WTC11 (cell line): ENCODE data around the gene PDE11A. TPM values are rescaled to one million over a fixed set of nuclear protein-coding genes. Genes with fewer than 3 reads are reported as not detected.

Source experiments
- ATAC-seq: fragments of 200-7000 bp; cut with Tn5 transposase; 2 replicates; pipeline ENCODE4 v1.10.0; 2021; ENCODE audit warnings: mild to moderate bottlenecking, moderate library complexity
- CTCF ChIA-PET: fragments of 300-600 bp; sonication (Branson Sonifier 250); formaldehyde crosslinking; loops from one replicate; lab custom pipeline; 2021; ENCODE audit warnings: antibody characterized with exemption; lab: Charles Lee
- POLR2A ChIA-PET: fragments of 350-600 bp; sonication (Branson Sonifier 250); formaldehyde crosslinking; loops from one replicate; lab custom pipeline; 2021; ENCODE audit warnings: antibody characterized with exemption; lab: Charles Lee
- DNase-seq: peaks from one replicate; pipeline ENCODE4 v3.0.0; 2021; ENCODE audit warnings: low spot score
- H3K27ac Mint-ChIP-seq: 2 replicates; pipeline ENCODE4 v1.8.0; 2021; ENCODE audit warnings: mixed read lengths
- H3K27me3 Mint-ChIP-seq: 2 replicates; pipeline ENCODE4 v1.8.0; 2021; ENCODE audit warnings: low read depth, mild to moderate bottlenecking, moderate library complexity, mixed read lengths
- H3K36me3 Mint-ChIP-seq: 2 replicates; pipeline ENCODE4 v1.8.0; 2021; ENCODE audit warnings: mixed read lengths
- H3K4me1 Mint-ChIP-seq: 2 replicates; pipeline ENCODE4 v1.8.0; 2022; ENCODE audit warnings: mixed read lengths
- H3K4me3 Mint-ChIP-seq: 2 replicates; pipeline ENCODE4 v1.8.0; 2021; ENCODE audit warnings: mild to moderate bottlenecking, moderate library complexity, mixed read lengths
- H3K9me3 Mint-ChIP-seq: 2 replicates; pipeline ENCODE4 v1.8.0; 2021; ENCODE audit warnings: mixed read lengths
- ATF1 ChIP-seq: sonication (generic); formaldehyde crosslinking; IDR thresholded peaks from 2 replicates; pipeline ENCODE4 v1.8.1; 2023; ENCODE audit warnings: mild to moderate bottlenecking, moderate library complexity, missing genetic modification reagents
- EMX1 ChIP-seq: fragments of 250-450 bp; sonication (Bioruptor Pico); IDR thresholded peaks from 2 replicates; pipeline ENCODE4 v1.8.0; 2021; ENCODE audit warnings: mild to moderate bottlenecking
- GABPB1 ChIP-seq: sonication (generic); formaldehyde crosslinking; IDR thresholded peaks from 2 replicates; pipeline ENCODE4 v1.8.1; 2023; ENCODE audit warnings: mild to moderate bottlenecking, missing genetic modification reagents
- GRHL2 ChIP-seq: fragments of 250-450 bp; sonication (Bioruptor Pico); IDR thresholded peaks from 2 replicates; pipeline ENCODE4 v1.8.0; 2022; ENCODE audit warnings: mild to moderate bottlenecking, moderate library complexity; ENCODE audit not compliant: insufficient replicate concordance, severe bottlenecking
- GTF2I ChIP-seq: fragments of 250-450 bp; sonication (Bioruptor Pico); conservative IDR thresholded peaks from 2 replicates; pipeline ENCODE4 v1.4.0; 2021; ENCODE audit warnings: mild to moderate bottlenecking
- HMGA2 ChIP-seq: fragments of 250-450 bp; sonication (Bioruptor Pico); IDR thresholded peaks from 2 replicates; pipeline ENCODE4 v1.4.0; 2021; ENCODE audit warnings: mild to moderate bottlenecking, moderate library complexity
- JAZF1 ChIP-seq: fragments of 250-450 bp; sonication (Bioruptor Pico); IDR thresholded peaks from 2 replicates; pipeline ENCODE4 v1.9.0; 2021; ENCODE audit warnings: moderate library complexity, mild to moderate bottlenecking, inconsistent platforms
- NR1H2 ChIP-seq: sonication (generic); formaldehyde crosslinking; IDR thresholded peaks from 2 replicates; pipeline ENCODE4 v1.9.0; 2021; ENCODE audit warnings: mild to moderate bottlenecking, moderate library complexity, missing genetic modification reagents
- SMAD4 ChIP-seq: sonication (generic); formaldehyde crosslinking; IDR thresholded peaks from 2 replicates; pipeline ENCODE4 v1.8.0; 2022; ENCODE audit warnings: mild to moderate bottlenecking, missing genetic modification reagents
- ZBTB21 ChIP-seq: sonication (generic); formaldehyde crosslinking; IDR thresholded peaks from 2 replicates; pipeline ENCODE4 v1.8.1; 2023; ENCODE audit warnings: mild to moderate bottlenecking, missing genetic modification reagents, borderline replicate concordance
- ZNF263 ChIP-seq: sonication (generic); formaldehyde crosslinking; IDR thresholded peaks from 2 replicates; pipeline ENCODE4 v1.8.1; 2022; ENCODE audit warnings: low read depth, mild to moderate bottlenecking, moderate library complexity, missing genetic modification reagents
- ZNF317 ChIP-seq: sonication (generic); formaldehyde crosslinking; IDR thresholded peaks from 2 replicates; pipeline ENCODE4 v1.8.1; 2023; ENCODE audit warnings: low read depth, mild to moderate bottlenecking, moderate library complexity, missing genetic modification reagents, borderline replicate concordance
- ZNF671 ChIP-seq: fragments of 250-450 bp; sonication (Bioruptor Pico); IDR thresholded peaks from 2 replicates; pipeline ENCODE4 v1.8.0; 2021; ENCODE audit warnings: mild to moderate bottlenecking
- total RNA-seq: library from RNA; stranded (reverse); gene quantifications from 3 replicates; pipeline ENCODE4 v1.2.3, GENCODE V29; 2021
- TF ChIP-seq, protein P1 (sequence below): sonication (generic); formaldehyde crosslinking; IDR thresholded peaks from 2 replicates; pipeline ENCODE4 v1.8.1; 2023; ENCODE audit warnings: mild to moderate bottlenecking, missing genetic modification reagents
- TF ChIP-seq, protein P2 (sequence below): sonication (generic); formaldehyde crosslinking; IDR thresholded peaks from 2 replicates; pipeline ENCODE4 v1.8.0; 2023; ENCODE audit warnings: missing genetic modification reagents
- TF ChIP-seq, protein P3 (sequence below): sonication (generic); formaldehyde crosslinking; IDR thresholded peaks from 2 replicates; pipeline ENCODE4 v1.8.1; 2023; ENCODE audit warnings: mild to moderate bottlenecking, moderate library complexity, missing genetic modification reagents
- TF ChIP-seq, protein P4 (sequence below): sonication (generic); formaldehyde crosslinking; IDR thresholded peaks from 2 replicates; pipeline ENCODE4 v1.8.1; 2022; ENCODE audit warnings: mild to moderate bottlenecking, moderate library complexity, missing genetic modification reagents
- TF ChIP-seq, protein P5 (sequence below): sonication (generic); formaldehyde crosslinking; IDR thresholded peaks from 2 replicates; pipeline ENCODE4 v1.8.1; 2023; ENCODE audit warnings: mild to moderate bottlenecking, missing genetic modification reagents, moderate library complexity
- TF ChIP-seq, protein P6 (sequence below): sonication (generic); formaldehyde crosslinking; IDR thresholded peaks from 2 replicates; pipeline ENCODE4 v1.8.0; 2023; ENCODE audit warnings: mild to moderate bottlenecking, missing genetic modification reagents
- TF ChIP-seq, protein P7 (sequence below): fragments of 250-450 bp; sonication (Bioruptor Pico); IDR thresholded peaks from 2 replicates; pipeline ENCODE4 v1.9.0; 2021; ENCODE audit warnings: mild to moderate bottlenecking, borderline replicate concordance
- TF ChIP-seq, protein P8 (sequence below): sonication (generic); formaldehyde crosslinking; IDR thresholded peaks from 2 replicates; pipeline ENCODE4 v1.8.1; 2022; ENCODE audit warnings: low read depth, mild to moderate bottlenecking, moderate library complexity, missing genetic modification reagents, borderline replicate concordance

Gene PDE11A
- total RNA-seq, 1 experiment from 2014 or later, result 0.13 TPM

DNA sequence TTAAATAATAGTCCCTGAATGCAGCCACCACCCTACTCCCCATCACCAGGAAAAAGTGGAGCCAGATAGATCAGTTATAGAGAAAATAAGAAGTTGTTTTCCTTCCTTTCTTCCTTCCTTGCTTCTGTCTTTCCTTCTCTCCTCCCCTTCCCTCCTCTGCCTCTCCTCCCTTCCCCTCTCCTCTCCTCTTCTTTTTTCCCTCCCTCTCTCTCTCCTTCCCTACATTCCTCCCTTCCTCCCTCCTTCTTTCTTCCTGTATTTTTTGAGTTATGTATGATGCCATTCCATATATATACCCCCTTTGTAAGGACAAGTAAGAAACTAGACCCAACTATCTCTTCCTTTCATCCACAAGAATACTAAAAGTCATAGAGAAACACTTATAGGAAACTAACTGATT is 414.3 kb downstream of the PDE11A start (continued):
- TF ChIP-seq ATF1 (CRISPR knock-in tag) (no peak), HMGA2 (CRISPR knock-in tag) (no peak), ZBTB21 (no peak), EMX1 (CRISPR knock-in tag) (no peak), ZNF317 (CRISPR knock-in tag) (no peak)
- TF ChIP-seq, protein P1, sequence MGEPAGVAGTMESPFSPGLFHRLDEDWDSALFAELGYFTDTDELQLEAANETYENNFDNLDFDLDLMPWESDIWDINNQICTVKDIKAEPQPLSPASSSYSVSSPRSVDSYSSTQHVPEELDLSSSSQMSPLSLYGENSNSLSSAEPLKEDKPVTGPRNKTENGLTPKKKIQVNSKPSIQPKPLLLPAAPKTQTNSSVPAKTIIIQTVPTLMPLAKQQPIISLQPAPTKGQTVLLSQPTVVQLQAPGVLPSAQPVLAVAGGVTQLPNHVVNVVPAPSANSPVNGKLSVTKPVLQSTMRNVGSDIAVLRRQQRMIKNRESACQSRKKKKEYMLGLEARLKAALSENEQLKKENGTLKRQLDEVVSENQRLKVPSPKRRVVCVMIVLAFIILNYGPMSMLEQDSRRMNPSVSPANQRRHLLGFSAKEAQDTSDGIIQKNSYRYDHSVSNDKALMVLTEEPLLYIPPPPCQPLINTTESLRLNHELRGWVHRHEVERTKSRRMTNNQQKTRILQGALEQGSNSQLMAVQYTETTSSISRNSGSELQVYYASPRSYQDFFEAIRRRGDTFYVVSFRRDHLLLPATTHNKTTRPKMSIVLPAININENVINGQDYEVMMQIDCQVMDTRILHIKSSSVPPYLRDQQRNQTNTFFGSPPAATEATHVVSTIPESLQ, result no peak
- TF ChIP-seq, protein P2, sequence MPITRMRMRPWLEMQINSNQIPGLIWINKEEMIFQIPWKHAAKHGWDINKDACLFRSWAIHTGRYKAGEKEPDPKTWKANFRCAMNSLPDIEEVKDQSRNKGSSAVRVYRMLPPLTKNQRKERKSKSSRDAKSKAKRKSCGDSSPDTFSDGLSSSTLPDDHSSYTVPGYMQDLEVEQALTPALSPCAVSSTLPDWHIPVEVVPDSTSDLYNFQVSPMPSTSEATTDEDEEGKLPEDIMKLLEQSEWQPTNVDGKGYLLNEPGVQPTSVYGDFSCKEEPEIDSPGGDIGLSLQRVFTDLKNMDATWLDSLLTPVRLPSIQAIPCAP (CRISPR knock-in tag), result no peak

DNA sequence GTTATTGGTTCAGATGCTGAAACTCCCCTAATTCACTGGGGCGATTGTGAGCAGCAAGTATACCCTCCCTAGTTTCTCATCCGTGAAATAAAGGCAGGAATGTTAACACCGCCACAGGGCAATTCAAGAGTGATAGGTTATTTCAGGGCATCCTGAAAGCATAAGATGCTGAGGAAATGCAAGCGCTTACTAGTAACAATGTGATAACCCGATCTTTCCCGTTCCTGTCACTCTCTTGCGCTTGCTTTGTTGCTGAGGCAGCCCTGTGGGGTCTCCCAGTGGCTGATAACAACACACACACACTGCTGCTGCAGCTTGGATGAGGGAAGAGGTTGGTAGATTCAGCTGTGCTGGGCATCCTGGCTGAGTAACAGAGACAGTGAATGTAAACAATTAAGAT is 420.7 kb downstream of the PDE11A start:
- DNase-seq, result no peak
- H3K27me3 Mint-ChIP-seq, result peaks cover 51% of the 10 kb centered on the region
- H3K36me3 Mint-ChIP-seq, result no peaks in the 10 kb centered on the region
- ChIA-PET CTCF (interaction anchor here (1.3 to 1.7 kb wide), 2 partner anchors 41 to 47 kb away, joined by 3 to 7 read pairs; no protein-coding TSS in a partner anchor), POLR2A (no interaction called here)
- ATAC-seq, result peak; percentile 82
- peaks cover 25% of the 10 kb centered on the region for H3K4me1 Mint-ChIP-seq
- no peaks in the 10 kb centered on the region for H3K9me3 Mint-ChIP-seq
- no peak overlapping the region for H3K4me3 Mint-ChIP-seq
- TF ChIP-seq, protein P3, sequence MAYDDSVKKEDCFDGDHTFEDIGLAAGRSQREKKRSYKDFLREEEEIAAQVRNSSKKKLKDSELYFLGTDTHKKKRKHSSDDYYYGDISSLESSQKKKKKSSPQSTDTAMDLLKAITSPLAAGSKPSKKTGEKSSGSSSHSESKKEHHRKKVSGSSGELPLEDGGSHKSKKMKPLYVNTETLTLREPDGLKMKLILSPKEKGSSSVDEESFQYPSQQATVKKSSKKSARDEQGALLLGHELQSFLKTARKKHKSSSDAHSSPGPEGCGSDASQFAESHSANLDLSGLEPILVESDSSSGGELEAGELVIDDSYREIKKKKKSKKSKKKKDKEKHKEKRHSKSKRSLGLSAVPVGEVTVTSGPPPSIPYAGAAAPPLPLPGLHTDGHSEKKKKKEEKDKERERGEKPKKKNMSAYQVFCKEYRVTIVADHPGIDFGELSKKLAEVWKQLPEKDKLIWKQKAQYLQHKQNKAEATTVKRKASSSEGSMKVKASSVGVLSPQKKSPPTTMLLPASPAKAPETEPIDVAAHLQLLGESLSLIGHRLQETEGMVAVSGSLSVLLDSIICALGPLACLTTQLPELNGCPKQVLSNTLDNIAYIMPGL (CRISPR knock-in tag), result no peak
- no peak for TF ChIP-seq SMAD4
- TF ChIP-seq, protein P4, sequence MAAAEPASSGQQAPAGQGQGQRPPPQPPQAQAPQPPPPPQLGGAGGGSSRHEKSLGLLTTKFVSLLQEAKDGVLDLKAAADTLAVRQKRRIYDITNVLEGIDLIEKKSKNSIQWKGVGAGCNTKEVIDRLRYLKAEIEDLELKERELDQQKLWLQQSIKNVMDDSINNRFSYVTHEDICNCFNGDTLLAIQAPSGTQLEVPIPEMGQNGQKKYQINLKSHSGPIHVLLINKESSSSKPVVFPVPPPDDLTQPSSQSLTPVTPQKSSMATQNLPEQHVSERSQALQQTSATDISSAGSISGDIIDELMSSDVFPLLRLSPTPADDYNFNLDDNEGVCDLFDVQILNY (CRISPR knock-in tag), result no peak
- no peak for TF ChIP-seq ZNF671 (CRISPR knock-in tag)
- TF ChIP-seq GABPB1, result no peak
- TF ChIP-seq, protein P5, sequence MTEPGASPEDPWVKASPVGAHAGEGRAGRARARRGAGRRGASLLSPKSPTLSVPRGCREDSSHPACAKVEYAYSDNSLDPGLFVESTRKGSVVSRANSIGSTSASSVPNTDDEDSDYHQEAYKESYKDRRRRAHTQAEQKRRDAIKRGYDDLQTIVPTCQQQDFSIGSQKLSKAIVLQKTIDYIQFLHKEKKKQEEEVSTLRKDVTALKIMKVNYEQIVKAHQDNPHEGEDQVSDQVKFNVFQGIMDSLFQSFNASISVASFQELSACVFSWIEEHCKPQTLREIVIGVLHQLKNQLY (CRISPR knock-in tag), result no peak
- TF ChIP-seq, protein P6, sequence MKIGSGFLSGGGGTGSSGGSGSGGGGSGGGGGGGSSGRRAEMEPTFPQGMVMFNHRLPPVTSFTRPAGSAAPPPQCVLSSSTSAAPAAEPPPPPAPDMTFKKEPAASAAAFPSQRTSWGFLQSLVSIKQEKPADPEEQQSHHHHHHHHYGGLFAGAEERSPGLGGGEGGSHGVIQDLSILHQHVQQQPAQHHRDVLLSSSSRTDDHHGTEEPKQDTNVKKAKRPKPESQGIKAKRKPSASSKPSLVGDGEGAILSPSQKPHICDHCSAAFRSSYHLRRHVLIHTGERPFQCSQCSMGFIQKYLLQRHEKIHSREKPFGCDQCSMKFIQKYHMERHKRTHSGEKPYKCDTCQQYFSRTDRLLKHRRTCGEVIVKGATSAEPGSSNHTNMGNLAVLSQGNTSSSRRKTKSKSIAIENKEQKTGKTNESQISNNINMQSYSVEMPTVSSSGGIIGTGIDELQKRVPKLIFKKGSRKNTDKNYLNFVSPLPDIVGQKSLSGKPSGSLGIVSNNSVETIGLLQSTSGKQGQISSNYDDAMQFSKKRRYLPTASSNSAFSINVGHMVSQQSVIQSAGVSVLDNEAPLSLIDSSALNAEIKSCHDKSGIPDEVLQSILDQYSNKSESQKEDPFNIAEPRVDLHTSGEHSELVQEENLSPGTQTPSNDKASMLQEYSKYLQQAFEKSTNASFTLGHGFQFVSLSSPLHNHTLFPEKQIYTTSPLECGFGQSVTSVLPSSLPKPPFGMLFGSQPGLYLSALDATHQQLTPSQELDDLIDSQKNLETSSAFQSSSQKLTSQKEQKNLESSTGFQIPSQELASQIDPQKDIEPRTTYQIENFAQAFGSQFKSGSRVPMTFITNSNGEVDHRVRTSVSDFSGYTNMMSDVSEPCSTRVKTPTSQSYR (CRISPR knock-in tag), result no peak
- TF ChIP-seq GTF2I (CRISPR knock-in tag), result no peak
- TF ChIP-seq, protein P7, sequence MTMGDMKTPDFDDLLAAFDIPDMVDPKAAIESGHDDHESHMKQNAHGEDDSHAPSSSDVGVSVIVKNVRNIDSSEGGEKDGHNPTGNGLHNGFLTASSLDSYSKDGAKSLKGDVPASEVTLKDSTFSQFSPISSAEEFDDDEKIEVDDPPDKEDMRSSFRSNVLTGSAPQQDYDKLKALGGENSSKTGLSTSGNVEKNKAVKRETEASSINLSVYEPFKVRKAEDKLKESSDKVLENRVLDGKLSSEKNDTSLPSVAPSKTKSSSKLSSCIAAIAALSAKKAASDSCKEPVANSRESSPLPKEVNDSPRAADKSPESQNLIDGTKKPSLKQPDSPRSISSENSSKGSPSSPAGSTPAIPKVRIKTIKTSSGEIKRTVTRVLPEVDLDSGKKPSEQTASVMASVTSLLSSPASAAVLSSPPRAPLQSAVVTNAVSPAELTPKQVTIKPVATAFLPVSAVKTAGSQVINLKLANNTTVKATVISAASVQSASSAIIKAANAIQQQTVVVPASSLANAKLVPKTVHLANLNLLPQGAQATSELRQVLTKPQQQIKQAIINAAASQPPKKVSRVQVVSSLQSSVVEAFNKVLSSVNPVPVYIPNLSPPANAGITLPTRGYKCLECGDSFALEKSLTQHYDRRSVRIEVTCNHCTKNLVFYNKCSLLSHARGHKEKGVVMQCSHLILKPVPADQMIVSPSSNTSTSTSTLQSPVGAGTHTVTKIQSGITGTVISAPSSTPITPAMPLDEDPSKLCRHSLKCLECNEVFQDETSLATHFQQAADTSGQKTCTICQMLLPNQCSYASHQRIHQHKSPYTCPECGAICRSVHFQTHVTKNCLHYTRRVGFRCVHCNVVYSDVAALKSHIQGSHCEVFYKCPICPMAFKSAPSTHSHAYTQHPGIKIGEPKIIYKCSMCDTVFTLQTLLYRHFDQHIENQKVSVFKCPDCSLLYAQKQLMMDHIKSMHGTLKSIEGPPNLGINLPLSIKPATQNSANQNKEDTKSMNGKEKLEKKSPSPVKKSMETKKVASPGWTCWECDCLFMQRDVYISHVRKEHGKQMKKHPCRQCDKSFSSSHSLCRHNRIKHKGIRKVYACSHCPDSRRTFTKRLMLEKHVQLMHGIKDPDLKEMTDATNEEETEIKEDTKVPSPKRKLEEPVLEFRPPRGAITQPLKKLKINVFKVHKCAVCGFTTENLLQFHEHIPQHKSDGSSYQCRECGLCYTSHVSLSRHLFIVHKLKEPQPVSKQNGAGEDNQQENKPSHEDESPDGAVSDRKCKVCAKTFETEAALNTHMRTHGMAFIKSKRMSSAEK (CRISPR knock-in tag), result no peak
- TF ChIP-seq JAZF1 (CRISPR knock-in tag), result no peak
- TF ChIP-seq NR1H2 (CRISPR knock-in tag), result no peak
- TF ChIP-seq ZNF263 (CRISPR knock-in tag), result no peak
- TF ChIP-seq, protein P8, sequence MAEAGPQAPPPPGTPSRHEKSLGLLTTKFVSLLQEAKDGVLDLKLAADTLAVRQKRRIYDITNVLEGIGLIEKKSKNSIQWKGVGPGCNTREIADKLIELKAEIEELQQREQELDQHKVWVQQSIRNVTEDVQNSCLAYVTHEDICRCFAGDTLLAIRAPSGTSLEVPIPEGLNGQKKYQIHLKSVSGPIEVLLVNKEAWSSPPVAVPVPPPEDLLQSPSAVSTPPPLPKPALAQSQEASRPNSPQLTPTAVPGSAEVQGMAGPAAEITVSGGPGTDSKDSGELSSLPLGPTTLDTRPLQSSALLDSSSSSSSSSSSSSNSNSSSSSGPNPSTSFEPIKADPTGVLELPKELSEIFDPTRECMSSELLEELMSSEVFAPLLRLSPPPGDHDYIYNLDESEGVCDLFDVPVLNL (CRISPR knock-in tag), result no peak
- no peak for TF ChIP-seq GRHL2 (CRISPR knock-in tag)
- H3K27ac Mint-ChIP-seq, result no peak overlapping the region
